Spleen (tissue), 11 donors: ENCODE data around the gene FOXB1. TPM values are rescaled to one million over a fixed set of nuclear protein-coding genes. Genes with fewer than 3 reads are reported as not detected.

Source experiments
- DNase-seq: peaks from one replicate; pipeline ENCODE4 v3.0.0-alpha.2; 2020
- H3K27ac ChIP-seq, 8 donors: fragments of 200-600 bp; sonication (generic) in 7 of 8; 1 replicate in 4 of 8; 2 replicates in 4 of 8; pipeline versions ENCODE4 v1.5.0 to v1.8.0; 2016 to 2021; ENCODE audit warnings: inconsistent platforms in 4 of 8, mild to moderate bottlenecking in 4 of 8, moderate library complexity in 1 of 8
- H3K27me3 ChIP-seq, 7 donors: fragments of 200-600 bp; sonication (generic) in 6 of 7; replicated peaks in 1 of 7; 1 replicate in 4 of 7; 2 replicates in 3 of 7; pipeline versions ENCODE4 v1.5.0 to v1.8.0; 2016 to 2021; ENCODE audit warnings: inconsistent platforms in 3 of 7, mild to moderate bottlenecking in 1 of 7
- H3K36me3 ChIP-seq, 6 donors: fragments of 200-600 bp; sonication (generic) in 5 of 6; 1 replicate in 4 of 6; 2 replicates in 2 of 6; pipeline versions ENCODE4 v1.5.0 to v1.8.0; 2016 to 2021; ENCODE audit warnings: inconsistent platforms in 2 of 6
- H3K4me1 ChIP-seq, 6 donors: fragments of 200-600 bp; sonication (generic) in 5 of 6; 1 replicate in 3 of 6; 2 replicates in 3 of 6; pipeline versions ENCODE4 v1.5.0 to v1.8.0; 2016 to 2021; ENCODE audit warnings: inconsistent platforms in 3 of 6
- H3K4me3 ChIP-seq, 8 donors: fragments of 200-600 bp; sonication (generic) in 7 of 8; 1 replicate in 4 of 8; 2 replicates in 4 of 8; pipeline versions ENCODE4 v1.5.0 to v1.8.0; 2016 to 2021; ENCODE audit warnings: inconsistent platforms in 4 of 8, mild to moderate bottlenecking in 4 of 8, moderate library complexity in 2 of 8
- H3K9me3 ChIP-seq, 8 donors: fragments of 200-600 bp; sonication (generic) in 7 of 8; 1 replicate in 4 of 8; 2 replicates in 4 of 8; pipeline versions ENCODE4 v1.5.0 to v1.8.0; 2016 to 2021; ENCODE audit warnings: inconsistent platforms in 4 of 8
- CTCF ChIP-seq, 11 experiments: fragments of 200-600 bp in 7 of 11; fragments of 450-650 bp in 4 of 11; sonication (generic) in 4 of 11; IDR thresholded peaks in 8 of 11; conservative IDR thresholded peaks in 3 of 11; 1 replicate in 7 of 11; 2 replicates in 4 of 11; pipeline versions ENCODE4 v1.4.0 to v1.8.0; 2016 to 2021; ENCODE audit warnings: antibody characterized with exemption in 11 of 11, inconsistent platforms in 4 of 11, mild to moderate bottlenecking in 1 of 11
- POLR2A ChIP-seq, 3 donors: fragments of 450-650 bp; IDR thresholded peaks; one replicate each; pipeline ENCODE4 v1.5.1; 2017; ENCODE audit warnings: antibody characterized with exemption in 3 of 3, mild to moderate bottlenecking in 1 of 3
- POLR2AphosphoS5 ChIP-seq, 3 donors: sonication (generic); formaldehyde crosslinking; IDR thresholded peaks; one replicate each; pipeline ENCODE4 v1.5.1; 2017; ENCODE audit warnings: antibody characterized with exemption in 3 of 3
- WGBS, 5 donors: extraction: QIAGEN DNeasy Blood & Tissue Kit in 3 of 5; methylation state at CpG; one replicate each; pipeline versions ENCODE4 v1.1.5 to v1.1.7; 2013 to 2018; 5-methylcytosine and 5-hydroxymethylcytosine counted together
- intact Hi-C: fragments of 100-400 bp; cut with DNase I; formaldehyde crosslinking; loops from one replicate; pipeline ENCODE4 v1.15.0; 2023; ENCODE audit warnings: low total_unique reads
- polyA plus RNA-seq, 3 donors: library from polyadenylated mRNA; stranded (reverse); fragments of 200-250 nt; gene quantifications; one replicate each; pipeline ENCODE4 v1.2.1, GENCODE V29; 2013
- total RNA-seq, 7 donors: library from RNA; depleted of rRNA in 3 of 7; stranded (reverse); fragments of >200 nt in 3 of 7; fragmentation: NEBNext Ultra II Directional in 4 of 7; extraction: Animal tissue kit (Norgen Biotek cat#: 25700) in 4 of 7; gene quantifications; one replicate each; pipeline versions ENCODE4 v1.1.0 to v1.2.1, GENCODE V29; 2016 to 2021
- donor health status: healthy with polysubstance abuse.
- donor health status: DM: no; HTN: no; CAD: no; lungs with moderate emphysema.
- donor health status: DM: no; HTN: no; CAD: no.
- donor health status: Bipolar disorder and iron deficiency.
- donor health status: healthy.
- donor health status: DM: no; HTN: no; CAD: no.
- donor health status: DM: yes; HTN: yes; CAD: no.

FOXB1 gene
- total and polyA plus RNA-seq, 10 donors, result 0.03 to 0.13 (median 0.08) TPM; not detected in 6

- Histone ChIP-seq H3K9me3 (no peaks in the 10 kb centered on the region), H3K27ac (no peak overlapping the region), H3K4me3 (no peak overlapping the region), H3K27me3 (peaks cover 11 to 93% (median 81%) of the 10 kb centered on the region in 7 donors), H3K36me3 (no peaks in the 10 kb centered on the region), H3K4me1 (peaks cover 5 to 26% (median 17%) of the 10 kb centered on the region in 6 donors)
- no peak for TF ChIP-seq POLR2A (IDR thresholded peaks at IDR 0.05)
- no peak for TF ChIP-seq CTCF (IDR thresholded peaks at IDR 0.05 in 8 of 11, conservative IDR thresholded peaks at IDR 0.05 in 3 of 11)
- no peak for TF ChIP-seq POLR2AphosphoS5 (IDR thresholded peaks at IDR 0.05)
- intact Hi-C loops, result no loop called here
- 4 to 11% (median 8%) methylated on average over 15 to 20 of the region's 20 CpGs for WGBS, 5 donors
- no peak for DNase-seq
Observed at GRCh38 chr15:59993950-59994401, 10.1 kb upstream of the FOXB1 start.

- Histone ChIP-seq H3K36me3 (no peaks in the 10 kb centered on the region), H3K27me3 (peaks cover 14 to 95% (median 87%) of the 10 kb centered on the region in 7 donors), H3K9me3 (no peaks in the 10 kb centered on the region), H3K4me3 (no peak overlapping the region), H3K4me1 (peaks cover 5 to 32% (median 17%) of the 10 kb centered on the region in 6 donors), H3K27ac (no peak overlapping the region)
- WGBS, 5 donors, result 5 to 9% (median 7%) methylated on average over 8 of the region's 8 CpGs
- intact Hi-C loops, result no loop called here
- no peak for DNase-seq
- TF ChIP-seq POLR2AphosphoS5 (IDR thresholded peaks at IDR 0.05) (no peak), CTCF (IDR thresholded peaks at IDR 0.05 in 8 of 11, conservative IDR thresholded peaks at IDR 0.05 in 3 of 11) (no peak), POLR2A (IDR thresholded peaks at IDR 0.05) (no peak)
Observed at GRCh38 chr15:59994526-59994887, 9.6 kb upstream of the FOXB1 start.

GRCh38 chr15:59994888-59995557 lies 9.1 kb upstream of the FOXB1 start:
- H3K36me3 ChIP-seq, result no peaks in the 10 kb centered on the region
- no peaks in the 10 kb centered on the region for H3K9me3 ChIP-seq
- intact Hi-C loops, result no loop called here
- no peak for DNase-seq
- H3K4me3 ChIP-seq, result no peak overlapping the region
- TF ChIP-seq POLR2AphosphoS5 (IDR thresholded peaks at IDR 0.05), result no peak
- no peak for TF ChIP-seq CTCF (IDR thresholded peaks at IDR 0.05 in 8 of 11, conservative IDR thresholded peaks at IDR 0.05 in 3 of 11)
- TF ChIP-seq POLR2A (IDR thresholded peaks at IDR 0.05), result no peak
- H3K4me1 ChIP-seq, result peaks cover 5 to 37% (median 17%) of the 10 kb centered on the region in 6 donors
- 3 to 6% (median 4%) methylated on average over 18 to 41 of the region's 41 CpGs for WGBS, 5 donors
- H3K27me3 ChIP-seq, result peaks cover 19 to 100% (median 92%) of the 10 kb centered on the region in 7 donors
- H3K27ac ChIP-seq, result no peak overlapping the region

GRCh38 chr15:59995568-59996297 lies 8.4 kb upstream of the FOXB1 start:
- DNase-seq, result no peak
- Histone ChIP-seq H3K36me3 (no peaks in the 10 kb centered on the region), H3K9me3 (no peaks in the 10 kb centered on the region), H3K4me1 (peaks cover 5 to 38% (median 17%) of the 10 kb centered on the region in 6 donors), H3K27me3 (peaks cover 24 to 100% (median 93%) of the 10 kb centered on the region in 7 donors), H3K4me3 (no peak overlapping the region), H3K27ac (no peak overlapping the region)
- TF ChIP-seq POLR2A (IDR thresholded peaks at IDR 0.05), result no peak
- TF ChIP-seq CTCF (IDR thresholded peaks at IDR 0.05 in 8 of 11, conservative IDR thresholded peaks at IDR 0.05 in 3 of 11), result no peak
- TF ChIP-seq POLR2AphosphoS5 (IDR thresholded peaks at IDR 0.05), result no peak
- WGBS, 5 donors, result 14 to 24% (median 17%) methylated on average over 24 of the region's 24 CpGs
- intact Hi-C loops, result no loop called here
